PC-9 (cell line): Measurements from ENCODE around the gene GTF3C2. TPM values are rescaled to one million over a fixed set of nuclear protein-coding genes. Genes with fewer than 3 reads are reported as not detected.

Experiments used
- BruUV-seq: library from RNA; stranded (reverse); fragments of 400-500 nt; replicated peaks from 2 replicates; lab custom pipeline; 2021; lab: Mats Ljungman, UMichigan
- CTCF ChIA-PET: fragments of 300-600 bp; sonication (Branson Sonifier 250); formaldehyde crosslinking; loops from one replicate; lab custom pipeline; 2022; ENCODE audit warnings: antibody characterized with exemption; lab: Charles Lee
- POLR2A ChIA-PET: fragments of 300-600 bp; sonication (Branson Sonifier 250); formaldehyde crosslinking; loops from one replicate; lab custom pipeline; 2022; ENCODE audit warnings: antibody characterized with exemption; ENCODE audit not compliant: unreplicated experiment; lab: Charles Lee
- DNase-seq, 2 experiments: peaks; one replicate each; pipeline versions ENCODE4 v3.0.0 to v3.0.0-alpha.2; 2015 to 2022; ENCODE audit warnings: mixed read lengths in 1 of 2
- H2AFZ ChIP-seq: fragments of 200-600 bp; sonication (generic); 2 replicates; pipeline ENCODE4 v1.8.1; 2017; ENCODE audit warnings: antibody characterized with exemption
- H3F3A ChIP-seq: fragments of 200-600 bp; sonication (generic); 2 replicates; pipeline ENCODE4 v1.8.1; 2017; ENCODE audit warnings: antibody characterized with exemption, mild to moderate bottlenecking, low read depth; ENCODE audit not compliant: insufficient read depth
- H3K27ac ChIP-seq: fragments of 200-600 bp; sonication (generic); 2 replicates; pipeline ENCODE4 v1.6.1; 2016; ENCODE audit warnings: mixed run types
- H3K27me3 ChIP-seq: fragments of 200-600 bp; sonication (generic); 2 replicates; pipeline ENCODE4 v1.6.1; 2016; ENCODE audit warnings: low read depth, mixed run types; ENCODE audit not compliant: insufficient read depth
- H3K36me3 ChIP-seq: fragments of 200-600 bp; sonication (generic); 2 replicates; pipeline ENCODE4 v1.6.1; 2016; ENCODE audit warnings: low read depth, mixed run types
- H3K4me1 ChIP-seq: fragments of 200-600 bp; sonication (generic); replicated peaks from 2 replicates; pipeline ENCODE4 v1.6.1; 2016; ENCODE audit warnings: mixed run types; ENCODE audit not compliant: insufficient read depth
- H3K4me2 ChIP-seq: fragments of 200-600 bp; sonication (generic); 2 replicates; pipeline ENCODE4 v1.6.1; 2017; ENCODE audit warnings: mixed run types
- H3K4me3 ChIP-seq: fragments of 200-600 bp; sonication (generic); 2 replicates; pipeline ENCODE4 v1.6.1; 2016; ENCODE audit warnings: mixed run types
- H3K79me2 ChIP-seq: fragments of 200-600 bp; sonication (generic); 2 replicates; pipeline ENCODE4 v1.6.1; 2017; ENCODE audit warnings: low read depth, mixed run types
- H3K9me2 ChIP-seq: fragments of 200-600 bp; sonication (generic); 2 replicates; pipeline ENCODE4 v1.8.1; 2017; ENCODE audit warnings: mild to moderate bottlenecking; ENCODE audit not compliant: insufficient read depth
- H3K9me3 ChIP-seq: fragments of 200-600 bp; sonication (generic); 2 replicates; pipeline ENCODE4 v1.8.1; 2016; ENCODE audit warnings: low read depth; ENCODE audit not compliant: insufficient read depth
- H4K20me1 ChIP-seq: fragments of 200-600 bp; sonication (generic); 2 replicates; pipeline ENCODE4 v1.8.1; 2017; ENCODE audit not compliant: insufficient read depth
- EZH2 ChIP-seq: fragments of 200-600 bp; sonication (generic); IDR thresholded peaks from 2 replicates; pipeline ENCODE4 v1.8.0; 2017; ENCODE audit warnings: antibody characterized with exemption, low read depth
- intact Hi-C: fragments of 100-400 bp; cut with micrococcal nuclease; formaldehyde crosslinking; loops from one replicate; pipeline ENCODE4 v1.10.0; 2022; ENCODE audit not compliant: unreplicated experiment
- total RNA-seq: library from RNA; stranded (reverse); gene quantifications from 2 replicates; pipeline ENCODE4 v1.2.3, GENCODE V29; 2021
- TF ChIP-seq, protein P1 (sequence below): fragments of 200-600 bp; sonication (generic); conservative IDR thresholded peaks from 2 replicates; pipeline ENCODE4 v1.6.1; 2017; ENCODE audit warnings: mixed run types, antibody characterized with exemption, mild to moderate bottlenecking, moderate library complexity

GTF3C2 gene
- total RNA-seq, 1 experiment from 2014 or later: 69.8 TPM

DNA sequence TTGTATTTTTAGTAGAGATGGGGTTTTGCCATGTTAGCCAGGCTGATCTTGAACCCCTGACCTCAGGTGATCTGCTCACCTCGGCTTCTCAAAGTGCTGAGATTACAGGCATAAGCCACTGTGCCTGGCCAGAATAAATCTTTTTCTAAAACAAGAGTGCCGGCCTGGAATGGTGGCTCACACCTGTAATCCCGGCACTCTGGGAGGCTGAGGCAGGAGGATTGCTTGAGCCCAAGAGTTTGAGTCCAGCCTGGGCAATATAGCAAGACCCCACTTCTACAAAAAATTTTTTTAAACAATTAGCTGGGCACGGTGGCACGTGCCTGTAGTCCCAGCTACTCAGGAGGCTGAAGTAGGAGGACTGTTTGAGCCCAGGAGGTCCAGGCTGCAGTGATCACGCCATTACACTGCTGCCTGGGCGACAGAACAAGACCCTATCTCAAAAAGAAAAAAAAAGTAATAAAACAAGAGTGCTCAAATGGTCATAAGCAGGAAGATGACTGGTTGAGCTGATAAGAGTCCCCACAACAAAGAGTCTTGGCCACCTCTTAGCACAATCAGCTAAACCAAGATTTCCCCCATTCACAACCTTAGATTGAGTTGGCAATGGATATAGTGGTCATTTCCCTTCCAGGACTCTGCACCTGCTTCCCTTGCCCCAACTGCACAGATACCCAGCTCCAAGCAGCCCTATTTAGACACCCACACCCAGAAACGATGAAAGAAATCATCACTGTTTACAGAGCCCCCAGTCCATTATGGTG is 42.5 kb downstream of the GTF3C2 start:
- Histone ChIP-seq H3F3A (no peaks in the 10 kb centered on the region), H4K20me1 (no peaks in the 10 kb centered on the region), H3K4me1 (no peaks in the 10 kb centered on the region), H3K27me3 (no peaks in the 10 kb centered on the region), H2AFZ (no peak overlapping the region), H3K36me3 (no peaks in the 10 kb centered on the region), H3K27ac (no peak overlapping the region), H3K9me2 (no peaks in the 10 kb centered on the region), H3K9me3 (no peaks in the 10 kb centered on the region), H3K4me2 (no peak overlapping the region), H3K79me2 (no peaks in the 10 kb centered on the region), H3K4me3 (no peak overlapping the region)
- ChIA-PET CTCF (no interaction called here), POLR2A (no interaction called here)
- TF ChIP-seq, protein P1, sequence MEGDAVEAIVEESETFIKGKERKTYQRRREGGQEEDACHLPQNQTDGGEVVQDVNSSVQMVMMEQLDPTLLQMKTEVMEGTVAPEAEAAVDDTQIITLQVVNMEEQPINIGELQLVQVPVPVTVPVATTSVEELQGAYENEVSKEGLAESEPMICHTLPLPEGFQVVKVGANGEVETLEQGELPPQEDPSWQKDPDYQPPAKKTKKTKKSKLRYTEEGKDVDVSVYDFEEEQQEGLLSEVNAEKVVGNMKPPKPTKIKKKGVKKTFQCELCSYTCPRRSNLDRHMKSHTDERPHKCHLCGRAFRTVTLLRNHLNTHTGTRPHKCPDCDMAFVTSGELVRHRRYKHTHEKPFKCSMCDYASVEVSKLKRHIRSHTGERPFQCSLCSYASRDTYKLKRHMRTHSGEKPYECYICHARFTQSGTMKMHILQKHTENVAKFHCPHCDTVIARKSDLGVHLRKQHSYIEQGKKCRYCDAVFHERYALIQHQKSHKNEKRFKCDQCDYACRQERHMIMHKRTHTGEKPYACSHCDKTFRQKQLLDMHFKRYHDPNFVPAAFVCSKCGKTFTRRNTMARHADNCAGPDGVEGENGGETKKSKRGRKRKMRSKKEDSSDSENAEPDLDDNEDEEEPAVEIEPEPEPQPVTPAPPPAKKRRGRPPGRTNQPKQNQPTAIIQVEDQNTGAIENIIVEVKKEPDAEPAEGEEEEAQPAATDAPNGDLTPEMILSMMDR: no peak
- no peak for TF ChIP-seq EZH2
- DNase-seq: no peak
- intact Hi-C loops: no loop called here
- BruUV-seq: no TSS peak

DNA sequence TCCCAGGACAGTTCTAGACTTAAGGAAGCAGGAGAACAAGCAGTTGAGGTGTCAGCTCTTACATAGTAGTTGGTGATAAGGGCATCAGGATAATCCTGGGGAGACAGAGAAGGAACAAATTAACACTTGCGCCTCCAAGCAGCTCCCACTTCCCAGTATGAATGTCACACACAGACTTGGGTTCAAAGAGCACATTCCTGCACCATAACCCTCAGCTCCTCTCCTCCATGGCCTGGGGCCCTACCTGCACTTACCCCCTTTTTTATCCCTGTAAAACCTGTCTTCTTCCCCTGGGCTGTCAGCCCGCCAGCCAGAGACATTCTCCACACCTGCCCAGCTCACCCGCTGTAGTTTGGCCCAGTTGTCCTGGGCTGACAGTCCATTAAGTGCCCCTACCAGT is 44.4 kb downstream of the GTF3C2 start:
- no peak for DNase-seq
- H3K36me3 ChIP-seq: no peaks in the 10 kb centered on the region
- no peaks in the 10 kb centered on the region for H3K9me3 ChIP-seq
- H3K4me3 ChIP-seq: no peak overlapping the region
- intact Hi-C loops: no loop called here
- no peaks in the 10 kb centered on the region for H3K9me2 ChIP-seq
- no peaks in the 10 kb centered on the region for H3K79me2 ChIP-seq
- H3K4me1 ChIP-seq: no peaks in the 10 kb centered on the region
- no peaks in the 10 kb centered on the region for H3K27me3 ChIP-seq
- ChIA-PET POLR2A (interaction anchor here (0.7 kb wide), 2 partner anchors 16 to 40 kb away, joined by 4 to 5 read pairs; no protein-coding TSS in a partner anchor), CTCF (no interaction called here)
- BruUV-seq: no TSS peak
- TF ChIP-seq, protein P1: no peak
- TF ChIP-seq EZH2: no peak
- no peak overlapping the region for H2AFZ ChIP-seq
- H3F3A ChIP-seq: no peaks in the 10 kb centered on the region
- no peak overlapping the region for H3K27ac ChIP-seq
- no peaks in the 10 kb centered on the region for H4K20me1 ChIP-seq
- no peak overlapping the region for H3K4me2 ChIP-seq

DNA sequence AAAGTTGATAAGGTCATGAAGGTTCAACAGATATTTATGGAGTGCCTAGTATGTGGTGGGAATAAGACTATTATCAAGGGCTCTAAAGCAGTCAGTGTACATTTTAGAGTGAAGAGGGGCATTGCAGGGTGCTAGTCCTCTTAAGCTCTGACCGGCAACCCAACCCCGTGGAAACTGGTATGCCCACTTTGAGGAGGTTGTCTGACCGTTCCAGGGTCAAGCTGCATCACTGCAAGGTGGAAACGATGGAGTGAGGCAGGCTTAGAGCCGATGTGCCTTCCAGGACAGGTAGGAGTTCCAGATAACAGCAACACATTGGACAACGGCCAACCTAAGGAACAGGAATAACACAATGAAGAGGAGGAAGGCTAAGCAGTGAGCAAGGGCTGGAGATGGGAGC is 46.9 kb downstream of the GTF3C2 start:
- no peaks in the 10 kb centered on the region for H3K36me3 ChIP-seq
- no peaks in the 10 kb centered on the region for H4K20me1 ChIP-seq
- CTCF ChIA-PET: no interaction called here
- no peak for TF ChIP-seq EZH2
- TF ChIP-seq, protein P1: no peak
- no peaks in the 10 kb centered on the region for H3F3A ChIP-seq
- no peak overlapping the region for H3K4me2 ChIP-seq
- intact Hi-C loops: no loop called here
- no TSS peak for BruUV-seq
- H3K9me3 ChIP-seq: no peaks in the 10 kb centered on the region
- no peak overlapping the region for H2AFZ ChIP-seq
- H3K27me3 ChIP-seq: no peaks in the 10 kb centered on the region
- DNase-seq: no peak
- no peak overlapping the region for H3K27ac ChIP-seq
- H3K79me2 ChIP-seq: no peaks in the 10 kb centered on the region
- POLR2A ChIA-PET: no interaction called here
- H3K4me1 ChIP-seq: no peaks in the 10 kb centered on the region
- H3K9me2 ChIP-seq: no peaks in the 10 kb centered on the region
- H3K4me3 ChIP-seq: no peak overlapping the region
